Subcutaneous adipose tissue (tissue), 4 donors: Measurements from ENCODE around the gene TRAT1. TPM values are rescaled to one million over a fixed set of nuclear protein-coding genes. Genes with fewer than 3 reads are reported as not detected.

Source experiments
- CTCF ChIP-seq: fragments of 450-650 bp; IDR thresholded peaks from one replicate; pipeline ENCODE4 v1.5.1; 2016; ENCODE audit warnings: low read depth, mild to moderate bottlenecking, control low read depth, antibody characterized with exemption, moderate library complexity
- total RNA-seq, 4 donors: library from RNA; depleted of rRNA; stranded (reverse); fragments of >200 nt; gene quantifications; one replicate each; pipeline ENCODE4 v1.1.0, GENCODE V29; 2016

The TRAT1 gene, protein sequence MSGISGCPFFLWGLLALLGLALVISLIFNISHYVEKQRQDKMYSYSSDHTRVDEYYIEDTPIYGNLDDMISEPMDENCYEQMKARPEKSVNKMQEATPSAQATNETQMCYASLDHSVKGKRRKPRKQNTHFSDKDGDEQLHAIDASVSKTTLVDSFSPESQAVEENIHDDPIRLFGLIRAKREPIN
- total RNA-seq = 1 to 10 TPM in 2 of 4 donors, under 1 TPM in 1, not detected in 1; 0.66 to 2.0 (median 1.5) TPM

- TF ChIP-seq CTCF = no peak
These were observed at the start of gene TRAT1 for GRCh38 chr3:108822123-108822897. TSS of gene TRAT1 (plus strand) at chr3:108822786. CDS start at chr3:108822928, 142 bp downstream.

GRCh38 chr3:108775649-108776048 is 46.9 kb upstream of the TRAT1 start:
- no peak for TF ChIP-seq CTCF

- TF ChIP-seq CTCF = no peak
These were observed 43.1 kb upstream of the TRAT1 start for GRCh38 chr3:108779496-108779895.

DNA sequence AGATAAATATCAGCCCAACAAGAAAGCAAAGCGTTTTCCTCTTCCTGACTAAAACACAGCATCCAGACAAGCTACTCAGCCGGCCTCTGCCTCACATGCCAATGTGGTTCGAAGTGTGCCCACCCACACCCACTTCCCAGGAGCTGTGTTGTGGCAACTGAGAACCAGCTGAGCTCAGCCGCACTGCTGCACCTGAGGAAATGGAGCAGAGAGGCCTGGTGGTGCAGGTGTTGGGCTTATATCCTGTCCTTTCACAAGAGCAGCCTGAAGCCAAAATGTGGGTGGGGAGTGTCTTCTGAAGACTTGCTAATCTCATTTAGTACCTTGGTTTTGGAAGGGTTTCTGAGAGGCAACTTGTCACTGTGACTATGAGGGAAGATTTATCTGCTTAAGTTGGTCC is 42.4 kb upstream of the TRAT1 start:
- TF ChIP-seq CTCF = no peak

DNA sequence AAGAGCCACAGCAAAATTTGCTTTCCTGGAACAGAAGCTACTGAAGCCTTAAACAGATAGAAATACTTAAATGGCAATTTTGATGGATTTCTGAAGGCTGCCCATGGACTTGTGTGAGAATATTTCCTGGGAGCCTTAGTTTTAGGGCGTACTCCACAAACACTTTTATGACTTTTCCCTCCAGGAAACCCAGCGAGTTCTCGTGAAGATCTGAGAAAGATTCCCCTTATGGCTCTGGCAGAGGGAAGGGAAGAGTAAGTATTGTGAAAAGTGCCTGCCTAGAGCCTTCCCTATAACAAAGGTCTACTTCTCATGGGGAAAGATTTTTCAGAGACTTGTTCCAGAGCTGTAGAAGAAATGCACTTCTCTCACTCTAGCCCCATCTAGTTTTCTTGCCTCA is 31.1 kb upstream of the TRAT1 start:
- no peak for TF ChIP-seq CTCF

DNA sequence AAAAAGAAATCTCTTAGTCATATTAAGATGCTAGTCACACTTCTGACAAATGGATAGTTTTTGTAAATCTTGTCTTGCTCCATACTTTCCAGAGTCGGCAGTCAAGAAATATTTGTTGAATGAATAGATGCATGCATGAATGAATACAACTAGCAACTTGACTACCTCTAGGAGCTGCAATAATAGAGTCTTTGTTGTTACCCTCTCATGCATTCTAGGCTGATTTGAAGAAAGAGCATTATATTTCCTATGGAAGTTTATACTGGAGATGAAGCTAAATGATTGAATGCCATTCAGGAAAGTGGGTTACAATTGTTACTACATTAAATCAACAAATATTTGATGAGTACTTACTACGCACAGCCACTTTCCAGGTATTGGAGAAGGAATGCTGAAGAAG is 18.1 kb upstream of the TRAT1 start:
- TF ChIP-seq CTCF = no peak

DNA sequence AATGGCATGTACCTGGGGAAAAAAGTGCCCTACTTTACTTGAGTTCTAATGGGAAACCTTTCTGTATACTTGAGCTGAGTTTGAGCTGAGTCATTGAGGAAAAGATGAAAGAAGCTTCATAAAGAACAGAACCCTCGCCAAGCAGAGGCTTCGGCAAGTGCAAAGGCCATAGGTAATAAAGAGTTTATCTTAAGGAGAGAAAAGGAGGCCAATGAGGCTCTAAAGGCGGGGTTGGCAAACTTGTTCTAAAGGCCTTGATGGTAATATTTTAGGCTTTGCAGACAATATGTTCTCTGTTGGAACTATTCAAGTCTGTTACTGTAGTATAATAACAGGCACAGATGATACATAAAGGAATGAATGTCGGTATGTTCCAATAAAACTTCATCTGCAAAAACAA is 17.6 kb upstream of the TRAT1 start:
- TF ChIP-seq CTCF = no peak
